ENCODE data around the gene COLQ.
A peak's percentile ranks its signal among the peaks of the same experiment; 100 is the strongest.
"Not testable (repeated sequence)": the region's sequence is repeated elsewhere in the genome, so short reads cannot be mapped to it uniquely, and the experiment has no call there.

COLQ gene

DNA sequence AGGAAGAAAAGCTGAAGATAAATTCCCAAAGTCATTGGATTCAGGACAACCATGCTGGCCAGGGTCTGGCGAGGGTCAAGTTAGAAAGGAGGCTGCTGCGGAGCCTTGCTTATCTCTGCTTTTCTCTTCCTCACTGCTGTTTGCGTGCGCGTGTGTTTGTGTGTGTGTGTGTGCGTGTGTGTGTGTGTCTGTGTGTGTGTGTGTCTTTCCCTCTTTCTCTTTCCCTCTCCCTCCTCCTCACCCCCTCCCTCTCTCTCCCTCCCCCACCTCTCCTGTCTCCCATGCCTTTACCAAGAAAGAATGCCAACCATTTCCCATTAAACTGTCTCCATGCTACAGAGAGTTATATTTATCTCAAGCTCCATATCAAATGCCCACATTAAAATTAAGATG, at the start of gene COLQ:
Gene COLQ (minus strand): TSS at position 134 of the 393 bp plus-strand sequence. CDS start 81 bp downstream, at position 53.
- DNase-seq (ENCODE audit: low read depth in 2 of 2), result no peak

DNA sequence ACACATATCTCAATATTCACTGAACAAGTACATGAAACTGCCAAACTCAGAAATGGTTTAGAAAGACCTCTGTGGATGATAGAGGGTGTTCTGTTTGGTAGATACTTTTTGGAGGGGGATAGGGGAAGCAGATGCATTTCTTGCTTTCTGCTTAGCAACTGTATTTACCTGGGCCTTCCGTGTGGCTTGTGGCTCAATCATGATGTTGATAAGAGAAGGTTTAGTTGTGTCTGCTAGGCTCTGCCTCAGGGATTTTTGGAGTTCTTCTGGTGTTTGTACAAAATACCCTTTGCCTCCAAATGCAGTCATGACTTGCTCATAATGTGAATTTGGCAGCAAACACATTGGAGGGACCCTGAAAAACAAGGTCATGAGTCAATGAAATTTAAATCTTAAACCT, 41.7 kb upstream of the COLQ start:
- DNase-seq (ENCODE audit: low read depth in 2 of 2), result no peak

- no peak for DNase-seq (ENCODE audit: low read depth in 2 of 2)
Measured at GRCh38 chr3:15562560-15562959, 41.1 kb upstream of the COLQ start.

DNA sequence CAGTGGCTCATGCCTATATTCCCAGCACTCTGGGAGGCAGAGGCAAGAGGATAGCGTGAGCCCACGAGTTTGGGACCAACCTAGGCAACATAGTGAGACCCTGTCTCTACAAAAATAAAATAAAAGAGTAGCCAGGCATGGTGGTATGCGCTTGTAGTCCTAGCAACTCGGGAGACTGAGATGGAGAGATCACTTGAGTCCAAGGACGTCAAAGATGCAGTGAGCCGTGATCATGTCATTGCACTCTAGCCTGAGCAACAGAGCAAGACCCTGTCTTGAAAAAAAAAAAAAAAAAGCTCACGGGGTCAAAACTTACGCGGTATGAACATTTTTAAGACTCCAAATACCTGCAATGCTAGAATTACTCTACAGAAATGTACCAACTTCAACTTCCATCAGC, 37.1 kb upstream of the COLQ start:
- DNase-seq (ENCODE audit: low read depth in 2 of 2), result no peak

GRCh38 chr3:15557511-15557946, 36.0 kb upstream of the COLQ start:
- no peak for DNase-seq (ENCODE audit: low read depth in 2 of 2)

DNA sequence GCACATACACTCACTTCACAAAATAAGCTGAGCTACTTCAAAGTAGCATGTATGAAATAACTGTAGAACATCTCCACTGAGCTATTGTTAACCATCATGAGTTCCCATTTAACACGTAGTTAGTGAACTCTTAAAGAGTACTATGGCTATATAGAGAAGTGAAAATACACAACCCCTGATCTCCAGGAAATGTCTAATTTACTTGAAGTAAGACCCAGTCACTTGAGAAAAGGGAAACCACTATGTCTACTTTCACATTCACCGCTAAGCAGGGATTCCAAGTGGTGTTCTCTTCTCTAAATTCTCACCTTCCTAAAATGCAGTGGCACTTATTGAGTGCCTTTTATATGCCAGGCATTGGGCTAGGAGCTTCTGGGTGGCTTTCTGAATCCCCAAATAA, 35.0 kb upstream of the COLQ start:
- no peak for DNase-seq (ENCODE audit: low read depth in 2 of 2)

DNA sequence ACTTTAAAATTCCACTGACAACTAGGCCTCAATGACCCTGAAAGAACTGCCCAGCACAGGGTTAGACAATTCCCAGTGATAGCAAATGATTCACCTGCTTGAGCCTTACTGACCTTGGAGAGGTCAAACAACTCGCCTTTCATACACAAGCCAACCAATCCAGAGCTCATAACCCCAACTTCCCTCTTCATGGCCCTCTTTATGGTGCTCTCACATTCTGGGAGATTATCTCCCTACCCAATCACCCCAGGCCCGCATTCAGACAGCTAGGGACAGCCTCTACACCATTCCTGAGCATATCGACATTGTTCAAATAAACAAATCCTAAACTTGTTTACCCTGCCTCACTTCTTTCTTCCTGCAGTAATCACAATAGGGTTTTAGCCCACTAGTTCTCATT, 32.2 kb upstream of the COLQ start:
- DNase-seq (ENCODE audit: low read depth in 2 of 2), result no peak

DNA sequence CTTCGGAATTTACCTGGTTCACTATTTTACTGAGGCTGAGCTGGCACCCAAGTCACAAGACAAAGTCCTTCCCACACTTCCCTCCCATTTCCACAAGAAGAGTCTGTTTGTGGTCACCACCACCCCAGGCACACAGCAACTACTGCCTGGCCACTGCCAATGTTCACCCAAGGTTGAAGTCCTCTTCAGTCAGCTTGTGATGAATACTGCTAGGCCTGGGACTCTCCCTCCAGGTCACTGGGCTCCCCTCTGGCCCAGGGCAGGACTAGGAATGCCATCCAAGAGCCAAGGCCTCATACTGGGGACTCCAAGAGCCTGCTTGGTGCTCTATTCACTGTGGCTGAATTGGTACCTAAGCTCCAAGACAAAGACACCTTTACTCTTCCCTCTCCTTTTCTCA, 30.4 kb upstream of the COLQ start:
- no peak for DNase-seq (ENCODE audit: low read depth in 2 of 2)

- DNase-seq (ENCODE audit: low read depth in 2 of 2), result no peak
Measured at GRCh38 chr3:15549846-15550245, 28.3 kb upstream of the COLQ start.

- DNase-seq (ENCODE audit: low read depth in 2 of 2), result no peak
Measured at GRCh38 chr3:15542614-15543013, 21.1 kb upstream of the COLQ start.

GRCh38 chr3:15541371-15541770, 19.9 kb upstream of the COLQ start:
- DNase-seq (ENCODE audit: low read depth in 2 of 2), result no peak

DNA sequence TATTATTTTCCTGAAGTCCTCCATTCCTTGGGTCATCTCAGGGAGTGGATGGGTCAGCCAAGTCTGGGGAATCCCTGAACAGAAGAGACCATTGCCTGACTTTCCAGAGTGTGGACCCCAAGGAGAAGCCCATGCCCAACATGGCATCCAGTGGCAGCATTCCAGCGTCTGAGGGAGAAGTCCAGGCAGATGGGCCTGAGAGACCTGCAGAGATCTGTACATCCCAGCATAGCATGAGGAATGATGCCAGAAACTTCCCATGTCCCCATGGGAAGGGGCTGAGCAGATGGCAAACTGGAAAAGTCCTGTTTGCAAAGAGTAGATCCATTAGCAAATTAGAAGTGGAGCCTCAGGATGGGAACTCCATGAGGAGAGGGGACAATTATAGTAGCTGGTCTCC, 17.6 kb upstream of the COLQ start:
- no peak for DNase-seq (ENCODE audit: low read depth in 2 of 2)

GRCh38 chr3:15538345-15538744, 16.8 kb upstream of the COLQ start:
- DNase-seq (ENCODE audit: low read depth in 2 of 2), result no peak

DNA sequence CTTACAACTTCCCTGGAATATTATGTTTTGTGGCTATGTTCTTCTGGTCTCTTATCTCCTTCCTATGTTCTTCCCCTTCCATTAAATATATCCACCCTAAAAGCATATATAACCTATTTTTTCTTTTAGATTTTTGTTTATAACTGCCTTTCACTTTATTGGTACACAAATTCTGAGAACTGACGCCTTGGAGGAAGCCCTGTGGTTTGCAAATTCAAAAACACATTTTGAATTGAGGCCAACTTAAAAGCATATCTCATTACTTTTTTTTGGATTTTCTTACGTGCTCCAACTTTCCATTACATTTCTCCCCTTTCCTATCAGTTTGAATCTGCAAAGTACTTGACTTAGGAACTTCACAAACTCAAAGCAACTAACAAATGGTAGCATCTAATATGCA, 15.3 kb upstream of the COLQ start:
- DNase-seq (ENCODE audit: low read depth in 2 of 2), result no peak

GRCh38 chr3:15535732-15536131, 14.2 kb upstream of the COLQ start:
- DNase-seq (ENCODE audit: low read depth in 2 of 2), result peak in 1 of 2 donors; percentile 14

DNA sequence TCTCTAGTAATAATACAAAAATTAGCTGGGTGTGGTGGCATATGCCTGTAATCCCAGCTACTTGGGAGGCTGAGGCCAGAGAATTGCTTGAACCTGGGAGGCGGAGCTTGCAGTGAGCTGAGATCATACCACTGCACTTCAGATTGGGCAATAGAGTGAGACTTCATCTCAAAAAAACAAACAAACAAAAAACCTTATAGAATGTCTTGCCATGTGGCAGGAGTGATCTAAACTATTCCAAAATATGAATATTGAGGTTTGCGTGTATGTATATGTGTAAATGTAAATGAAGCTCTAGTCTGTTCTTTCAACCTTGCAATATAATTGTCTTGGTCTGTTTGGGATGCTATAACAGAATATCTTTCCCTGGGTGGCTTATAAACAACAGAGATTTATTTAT, 11.1 kb upstream of the COLQ start:
- not testable (repeated sequence) for DNase-seq (ENCODE audit: low read depth in 2 of 2)

GRCh38 chr3:15531346-15531745, 9.8 kb upstream of the COLQ start:
- DNase-seq (ENCODE audit: low read depth in 2 of 2), result no peak

DNA sequence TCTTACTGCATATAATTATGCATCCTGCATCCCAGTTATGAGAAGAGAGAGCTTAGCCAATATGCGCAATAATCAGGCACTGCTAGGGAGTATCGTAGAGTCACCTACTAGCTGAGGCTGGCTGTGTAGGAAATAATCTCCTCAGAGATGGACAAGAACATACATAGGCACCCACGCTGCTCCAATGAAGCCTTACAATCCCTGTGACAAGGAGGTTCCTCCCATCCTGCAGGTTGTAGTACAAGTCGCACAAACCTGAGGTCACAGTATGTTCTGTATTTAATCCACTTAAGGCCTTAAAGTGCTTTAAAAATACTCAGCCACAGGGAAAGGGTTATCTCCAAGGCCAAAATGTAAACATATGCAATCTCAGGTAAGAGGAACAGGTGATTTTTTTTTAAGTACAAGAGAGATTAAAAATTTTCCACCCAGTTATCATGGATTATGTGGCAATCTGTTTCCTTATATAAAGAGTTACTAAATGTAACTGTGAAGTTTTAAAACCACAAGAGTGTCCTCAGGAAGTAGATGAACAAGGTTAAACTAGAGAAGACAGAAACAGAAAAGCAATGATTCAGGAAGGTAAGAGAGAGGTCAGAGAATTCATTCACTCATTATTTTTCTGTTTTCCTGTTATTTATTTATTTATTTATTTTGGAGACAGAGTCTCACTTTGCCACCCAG, 7.5 kb upstream of the COLQ start:
- no peak for DNase-seq (ENCODE audit: low read depth in 2 of 2)

DNA sequence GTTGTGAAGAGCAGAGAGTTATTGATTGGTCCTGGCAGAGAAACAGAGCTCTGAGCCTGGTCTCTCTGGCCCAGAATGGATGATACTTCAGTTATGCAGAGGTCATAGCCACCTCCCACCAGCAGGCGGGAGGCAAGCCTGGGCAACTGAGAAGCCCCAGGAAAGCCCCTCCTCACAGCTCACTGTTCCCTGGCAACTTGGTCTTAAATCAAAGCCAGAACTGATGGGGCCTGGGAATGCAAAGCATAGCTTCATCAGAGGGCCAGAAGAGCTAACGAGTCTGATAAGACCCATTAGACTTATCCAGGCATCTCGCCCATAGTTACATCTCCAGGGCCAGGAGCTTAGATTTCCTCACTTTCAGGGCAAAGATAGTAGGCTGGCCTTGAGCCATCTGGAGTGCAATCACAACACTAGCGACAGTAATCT, 5.5 kb upstream of the COLQ start:
- DNase-seq (ENCODE audit: low read depth in 2 of 2), result no peak

DNA sequence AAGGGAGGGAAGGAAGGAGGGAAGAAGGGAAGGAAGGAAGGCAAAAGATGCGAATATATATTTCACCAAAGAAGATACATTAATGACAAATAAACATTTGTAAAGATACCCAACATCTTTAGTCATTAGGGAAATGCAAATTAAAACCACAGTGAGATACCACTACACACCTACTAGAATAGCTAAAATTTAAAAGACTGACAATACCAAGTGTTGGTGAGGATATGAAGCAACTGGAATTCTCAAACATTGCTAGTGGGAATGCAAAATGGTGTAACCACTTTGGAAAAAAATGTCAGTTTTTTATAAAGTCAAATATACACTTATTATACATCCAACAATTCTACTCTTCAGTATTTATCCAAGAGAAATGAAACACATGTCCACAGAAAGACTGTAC, 4.3 kb upstream of the COLQ start:
- DNase-seq (ENCODE audit: low read depth in 2 of 2), result no peak

DNA sequence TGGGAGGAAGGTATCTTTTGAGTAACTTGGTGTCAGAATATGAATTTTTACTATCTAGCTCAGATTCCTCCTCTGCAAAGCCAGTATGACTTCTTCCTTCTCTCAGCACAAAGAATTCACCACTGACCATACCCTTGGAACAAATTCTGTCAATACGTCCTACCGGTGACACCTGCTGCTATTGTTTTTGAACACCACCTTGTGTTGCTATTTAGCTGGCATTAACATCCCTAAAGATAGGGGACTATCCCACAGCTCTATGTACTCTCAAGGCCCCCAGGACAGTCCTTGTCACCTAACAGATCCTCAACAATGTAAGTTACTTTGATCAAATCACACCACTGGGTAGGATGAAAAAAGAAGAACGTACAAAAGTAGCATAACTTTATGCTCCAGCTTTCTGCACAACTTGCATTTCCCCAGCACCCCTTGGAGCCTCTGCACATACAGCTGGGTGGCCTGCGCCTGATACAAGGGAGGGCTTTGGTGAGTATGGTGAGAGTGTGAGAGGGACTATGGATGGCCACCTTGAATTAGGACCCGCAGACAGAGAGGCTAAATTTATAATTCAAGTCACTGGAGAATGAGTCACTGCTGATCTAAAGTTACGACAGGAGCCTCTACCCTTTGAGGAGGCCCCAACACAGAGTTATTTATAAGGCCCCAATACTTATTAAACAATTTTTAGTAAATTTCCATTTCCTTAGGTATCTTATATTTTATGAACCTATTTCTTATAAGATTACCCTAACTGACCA, 2.3 kb upstream of the COLQ start:
- no peak for DNase-seq (ENCODE audit: low read depth in 2 of 2)

DNA sequence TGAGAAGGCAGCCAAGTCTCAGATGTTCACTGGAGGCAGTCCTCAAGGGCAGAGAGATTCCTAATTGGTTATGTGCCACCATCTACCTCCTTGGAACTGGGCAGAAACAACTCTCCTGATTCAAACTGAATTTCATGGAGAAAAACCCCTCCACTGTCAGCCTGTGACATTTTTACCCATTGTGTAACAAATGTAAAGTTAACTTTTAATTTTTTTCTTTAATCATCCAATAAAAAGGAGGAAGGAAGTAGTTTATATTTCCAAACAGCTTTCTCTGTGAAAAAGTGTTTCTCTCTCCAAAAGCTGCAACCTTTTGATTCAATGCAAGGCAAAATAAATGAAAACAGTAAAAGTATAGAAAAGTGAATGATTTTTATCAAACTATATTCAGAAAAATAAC, 510 bp upstream of the COLQ start:
- DNase-seq (ENCODE audit: low read depth in 2 of 2), result no peak

- no peak for DNase-seq (ENCODE audit: low read depth in 2 of 2)
Measured at GRCh38 chr3:15520804-15521572, 518 bp downstream of the COLQ start.

All from stimulated activated CD4-positive, alpha-beta T cell treated with anti-CD3 and anti-CD28 coated beads, Interleukin-1b, Interleukin-23, amount 100 ng/mL, for 1 hour (primary cell).